Calu3 (cell line): Measurements from ENCODE around the gene PADI3. TPM values are rescaled to one million over a fixed set of nuclear protein-coding genes. Genes with fewer than 3 reads are reported as not detected.
A peak's percentile ranks its signal among the peaks of the same experiment; 100 is the strongest.

Experiments
- BruUV-seq: library from RNA; stranded (reverse); fragments of 400-500 nt; replicated peaks from 2 replicates; lab custom pipeline; 2021; lab: Mats Ljungman, UMichigan
- CTCF ChIA-PET: fragments of 300-600 bp; sonication (Branson Sonifier 250); formaldehyde crosslinking; loops from one replicate; lab custom pipeline; 2022; ENCODE audit warnings: antibody characterized with exemption; lab: Charles Lee
- DNase-seq: peaks from one replicate; pipeline ENCODE4 v3.0.0; 2022
- H3K27ac Mint-ChIP-seq: one replicate; pipeline ENCODE4 v1.8.0; 2022; ENCODE audit warnings: mixed read lengths; ENCODE audit not compliant: unreplicated experiment
- H3K27me3 Mint-ChIP-seq: one replicate; pipeline ENCODE4 v1.8.0; 2022; ENCODE audit warnings: mixed read lengths; ENCODE audit not compliant: unreplicated experiment
- H3K36me3 Mint-ChIP-seq: one replicate; pipeline ENCODE4 v1.8.0; 2022; ENCODE audit warnings: mild to moderate bottlenecking, moderate library complexity, mixed read lengths; ENCODE audit not compliant: insufficient read depth, unreplicated experiment
- H3K4me1 Mint-ChIP-seq: one replicate; pipeline ENCODE4 v1.8.0; 2022; ENCODE audit warnings: mild to moderate bottlenecking, low read depth, mixed read lengths; ENCODE audit not compliant: unreplicated experiment
- H3K4me3 Mint-ChIP-seq: one replicate; pipeline ENCODE4 v1.8.0; 2022; ENCODE audit warnings: mild to moderate bottlenecking, low read depth, moderate library complexity, mixed read lengths; ENCODE audit not compliant: unreplicated experiment
- H3K9me3 Mint-ChIP-seq: one replicate; pipeline ENCODE4 v1.8.0; 2022; ENCODE audit warnings: low read depth, mixed read lengths; ENCODE audit not compliant: unreplicated experiment
- CTCF ChIP-seq: fragments of 200-600 bp; IDR thresholded peaks from one replicate; pipeline ENCODE4 v1.8.0; 2022; ENCODE audit warnings: antibody characterized with exemption; ENCODE audit not compliant: unreplicated experiment
- intact Hi-C: fragments of 100-400 bp; cut with micrococcal nuclease; formaldehyde crosslinking; loops from one replicate; pipeline ENCODE4 v1.10.0; 2022; ENCODE audit not compliant: unreplicated experiment
- total RNA-seq: library from RNA; stranded (reverse); gene quantifications from 2 replicates; pipeline ENCODE4 v1.2.3, GENCODE V29; 2022

The PADI3 gene
- total RNA-seq, 1 experiment from 2014 or later, result 0.21 TPM

GRCh38 chr1:17251701-17252376 lies 2.9 kb downstream of the PADI3 start:
- intact Hi-C loops, result no loop called here
- Mint-ChIP-seq H3K4me1 (peaks cover 27% of the 10 kb centered on the region), H3K9me3 (no peaks in the 10 kb centered on the region), H3K27ac (no peak overlapping the region), H3K4me3 (no peak overlapping the region), H3K36me3 (peaks cover 12% of the 10 kb centered on the region), H3K27me3 (no peaks in the 10 kb centered on the region)
- BruUV-seq, result no TSS peak
- CTCF ChIA-PET, result interaction anchor here (0.7 to 1.3 kb wide), 2 partner anchors 15 to 39 kb away, joined by 3 read pairs; no protein-coding TSS in a partner anchor
- TF ChIP-seq CTCF, result no peak
- DNase-seq, result peak; percentile 27

GRCh38 chr1:17255336-17255735 lies 6.4 kb downstream of the PADI3 start:
- TF ChIP-seq CTCF, result no peak
- Mint-ChIP-seq H3K27me3 (no peaks in the 10 kb centered on the region), H3K4me1 (peaks cover 30% of the 10 kb centered on the region), H3K27ac (no peak overlapping the region), H3K36me3 (peaks cover 9% of the 10 kb centered on the region), H3K4me3 (no peak overlapping the region), H3K9me3 (no peaks in the 10 kb centered on the region)
- BruUV-seq, result no TSS peak
- intact Hi-C loops, result no loop called here
- CTCF ChIA-PET, result no interaction called here
- no peak for DNase-seq

- no peak overlapping the region for H3K4me3 Mint-ChIP-seq
- TF ChIP-seq CTCF, result no peak
- peaks cover 12% of the 10 kb centered on the region for H3K4me1 Mint-ChIP-seq
- no peak for DNase-seq
- CTCF ChIA-PET, result interaction anchor here (0.6 to 1.1 kb wide), 2 partner anchors 16 to 383 kb away, joined by 3 read pairs; no protein-coding TSS in a partner anchor
- intact Hi-C loops, result no loop called here
- BruUV-seq, result no TSS peak
- no peak overlapping the region for H3K27ac Mint-ChIP-seq
- no peaks in the 10 kb centered on the region for H3K27me3 Mint-ChIP-seq
- no peaks in the 10 kb centered on the region for H3K36me3 Mint-ChIP-seq
- H3K9me3 Mint-ChIP-seq, result no peaks in the 10 kb centered on the region
Measured at GRCh38 chr1:17258116-17258757, 9.3 kb downstream of the PADI3 start.

GRCh38 chr1:17258758-17259130 lies 9.8 kb downstream of the PADI3 start:
- intact Hi-C loops, result no loop called here
- no peak for DNase-seq
- no peaks in the 10 kb centered on the region for H3K9me3 Mint-ChIP-seq
- H3K36me3 Mint-ChIP-seq, result no peaks in the 10 kb centered on the region
- BruUV-seq, result no TSS peak
- H3K4me3 Mint-ChIP-seq, result no peak overlapping the region
- H3K4me1 Mint-ChIP-seq, result peaks cover 12% of the 10 kb centered on the region
- CTCF ChIA-PET, result interaction anchor here (0.6 kb wide), 1 partner anchor 8 kb away, joined by 4 read pairs; no protein-coding TSS in a partner anchor
- H3K27me3 Mint-ChIP-seq, result no peaks in the 10 kb centered on the region
- no peak for TF ChIP-seq CTCF
- H3K27ac Mint-ChIP-seq, result no peak overlapping the region
